ENCODE results near the gene THRB. TPM values are rescaled to one million over a fixed set of nuclear protein-coding genes. Genes with fewer than 3 reads are reported as not detected.

THRB gene
- total RNA-seq, 1 donor from 2014 or later, result 3.1 TPM

GRCh38 chr3:24342275-24342674 is 152.4 kb downstream of the THRB start:
- DNase-seq (ENCODE audit: low read depth), result no peak
- TF ChIP-seq, protein P1, sequence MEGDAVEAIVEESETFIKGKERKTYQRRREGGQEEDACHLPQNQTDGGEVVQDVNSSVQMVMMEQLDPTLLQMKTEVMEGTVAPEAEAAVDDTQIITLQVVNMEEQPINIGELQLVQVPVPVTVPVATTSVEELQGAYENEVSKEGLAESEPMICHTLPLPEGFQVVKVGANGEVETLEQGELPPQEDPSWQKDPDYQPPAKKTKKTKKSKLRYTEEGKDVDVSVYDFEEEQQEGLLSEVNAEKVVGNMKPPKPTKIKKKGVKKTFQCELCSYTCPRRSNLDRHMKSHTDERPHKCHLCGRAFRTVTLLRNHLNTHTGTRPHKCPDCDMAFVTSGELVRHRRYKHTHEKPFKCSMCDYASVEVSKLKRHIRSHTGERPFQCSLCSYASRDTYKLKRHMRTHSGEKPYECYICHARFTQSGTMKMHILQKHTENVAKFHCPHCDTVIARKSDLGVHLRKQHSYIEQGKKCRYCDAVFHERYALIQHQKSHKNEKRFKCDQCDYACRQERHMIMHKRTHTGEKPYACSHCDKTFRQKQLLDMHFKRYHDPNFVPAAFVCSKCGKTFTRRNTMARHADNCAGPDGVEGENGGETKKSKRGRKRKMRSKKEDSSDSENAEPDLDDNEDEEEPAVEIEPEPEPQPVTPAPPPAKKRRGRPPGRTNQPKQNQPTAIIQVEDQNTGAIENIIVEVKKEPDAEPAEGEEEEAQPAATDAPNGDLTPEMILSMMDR (IDR thresholded peaks at IDR 0.05; ENCODE audit: insufficient read depth, low read length, poor library complexity, severe bottlenecking), result no peak
- no peak overlapping the region for H3K4me3 ChIP-seq (ENCODE audit: low read depth, low read length)
- H3K36me3 ChIP-seq (ENCODE audit: control insufficient read depth, insufficient read depth, low read length), result no peaks in the 10 kb centered on the region
- no peaks in the 10 kb centered on the region for H3K27me3 ChIP-seq (ENCODE audit: control insufficient read depth, insufficient read depth, low read length)

- Histone ChIP-seq H3K36me3 (ENCODE audit: control insufficient read depth, insufficient read depth, low read length) (no peaks in the 10 kb centered on the region), H3K4me3 (ENCODE audit: low read depth, low read length) (no peak overlapping the region)
- TF ChIP-seq, protein P1 (IDR thresholded peaks at IDR 0.05; ENCODE audit: insufficient read depth, low read length, poor library complexity, severe bottlenecking), result no peak
These were observed 153.0 kb downstream of the THRB start for GRCh38 chr3:24341668-24342067.

GRCh38 chr3:24340966-24341365 is 153.7 kb downstream of the THRB start:
- DNase-seq (ENCODE audit: low read depth), result no peak
- H3K27me3 ChIP-seq (ENCODE audit: control insufficient read depth, insufficient read depth, low read length), result no peaks in the 10 kb centered on the region

More at GRCh38 chr3:24341668-24342067, 153.0 kb downstream of the THRB start:
- DNase-seq (ENCODE audit: low read depth), result no peak
- H3K27me3 ChIP-seq (ENCODE audit: control insufficient read depth, insufficient read depth, low read length), result no peaks in the 10 kb centered on the region

GRCh38 chr3:24340161-24340560 is 154.5 kb downstream of the THRB start:
- DNase-seq (ENCODE audit: low read depth), result no peak
- TF ChIP-seq, protein P1 (IDR thresholded peaks at IDR 0.05; ENCODE audit: insufficient read depth, low read length, poor library complexity, severe bottlenecking), result no peak
- no peak overlapping the region for H3K4me3 ChIP-seq (ENCODE audit: low read depth, low read length)
- H3K27me3 ChIP-seq (ENCODE audit: control insufficient read depth, insufficient read depth, low read length), result no peaks in the 10 kb centered on the region
- H3K36me3 ChIP-seq (ENCODE audit: control insufficient read depth, insufficient read depth, low read length), result no peaks in the 10 kb centered on the region

More at GRCh38 chr3:24340966-24341365, 153.7 kb downstream of the THRB start:
- Histone ChIP-seq H3K36me3 (ENCODE audit: control insufficient read depth, insufficient read depth, low read length) (no peaks in the 10 kb centered on the region), H3K4me3 (ENCODE audit: low read depth, low read length) (no peak overlapping the region)
- TF ChIP-seq, protein P1 (IDR thresholded peaks at IDR 0.05; ENCODE audit: insufficient read depth, low read length, poor library complexity, severe bottlenecking), result no peak

DNA sequence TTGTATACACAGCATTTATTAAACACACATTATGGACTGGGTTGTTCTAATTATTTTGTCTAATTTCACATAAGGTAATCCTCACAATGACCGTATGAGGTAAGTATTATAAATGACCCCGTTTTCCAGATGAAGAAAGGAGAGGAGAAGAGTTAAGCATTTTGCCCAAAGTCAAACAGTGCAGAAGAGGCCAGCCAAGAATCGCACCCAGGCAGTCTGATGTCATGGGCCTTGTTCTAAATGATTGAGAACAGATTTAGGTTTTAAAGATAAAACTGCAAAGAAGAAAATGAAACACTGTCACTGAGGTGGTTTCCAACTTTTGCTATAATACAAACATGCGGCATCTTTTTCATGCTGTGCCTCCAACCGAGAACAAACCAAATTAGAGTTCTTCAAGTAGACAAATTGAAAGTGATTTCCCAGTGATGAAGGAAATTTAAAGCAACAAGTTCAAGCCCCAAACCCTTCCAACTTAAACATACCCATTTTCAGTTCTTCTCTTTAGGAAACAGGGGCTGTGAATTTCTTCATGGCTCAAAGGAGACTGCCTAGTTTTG is 155.3 kb downstream of the THRB start:
- H3K36me3 ChIP-seq (ENCODE audit: control insufficient read depth, insufficient read depth, low read length), result no peaks in the 10 kb centered on the region
- no peak overlapping the region for H3K4me3 ChIP-seq (ENCODE audit: low read depth, low read length)
- DNase-seq (ENCODE audit: low read depth), result no peak
- no peaks in the 10 kb centered on the region for H3K27me3 ChIP-seq (ENCODE audit: control insufficient read depth, insufficient read depth, low read length)
- TF ChIP-seq, protein P1 (IDR thresholded peaks at IDR 0.05; ENCODE audit: insufficient read depth, low read length, poor library complexity, severe bottlenecking), result no peak
